ENCODE data around the gene AKR7A3.
"Not testable (repeated sequence)": the region's sequence is repeated elsewhere in the genome, so short reads cannot be mapped to it uniquely, and the experiment has no call there.

AKR7A3 gene

GRCh38 chr1:19288324-19289241 lies at the start of gene AKR7A3:
AKR7A3 (minus strand) TSS chr1:19288770; CDS start chr1:19288709, 61 bp downstream.
- not testable (repeated sequence) for DNase-seq

DNA sequence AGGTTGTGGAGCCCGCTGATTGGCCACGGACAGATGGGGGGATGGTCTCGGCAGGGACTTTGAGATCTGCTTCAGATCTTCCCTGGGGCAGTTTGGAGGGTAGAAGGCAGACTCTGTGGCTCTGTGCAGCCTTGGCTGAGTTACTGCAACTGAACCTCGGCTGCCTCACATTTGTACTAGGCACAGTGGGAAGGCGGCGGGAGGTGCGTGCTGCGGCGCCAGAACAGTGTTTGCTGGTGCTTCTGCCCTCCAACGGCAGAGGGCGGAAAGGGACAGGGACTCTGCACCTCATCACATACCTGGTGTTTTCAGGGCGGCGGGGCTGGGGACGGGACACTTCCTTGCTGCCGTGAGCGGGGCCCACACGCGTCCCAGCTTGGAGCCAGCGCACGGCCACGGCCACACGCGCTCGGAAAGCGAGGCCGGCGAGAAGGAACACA lies 49.8 kb upstream of the AKR7A3 start:
- no peak for DNase-seq

GRCh38 chr1:19337289-19337688 lies 48.7 kb upstream of the AKR7A3 start:
- DNase-seq = no peak

GRCh38 chr1:19336543-19336942 lies 48.0 kb upstream of the AKR7A3 start:
- no peak for DNase-seq

DNA sequence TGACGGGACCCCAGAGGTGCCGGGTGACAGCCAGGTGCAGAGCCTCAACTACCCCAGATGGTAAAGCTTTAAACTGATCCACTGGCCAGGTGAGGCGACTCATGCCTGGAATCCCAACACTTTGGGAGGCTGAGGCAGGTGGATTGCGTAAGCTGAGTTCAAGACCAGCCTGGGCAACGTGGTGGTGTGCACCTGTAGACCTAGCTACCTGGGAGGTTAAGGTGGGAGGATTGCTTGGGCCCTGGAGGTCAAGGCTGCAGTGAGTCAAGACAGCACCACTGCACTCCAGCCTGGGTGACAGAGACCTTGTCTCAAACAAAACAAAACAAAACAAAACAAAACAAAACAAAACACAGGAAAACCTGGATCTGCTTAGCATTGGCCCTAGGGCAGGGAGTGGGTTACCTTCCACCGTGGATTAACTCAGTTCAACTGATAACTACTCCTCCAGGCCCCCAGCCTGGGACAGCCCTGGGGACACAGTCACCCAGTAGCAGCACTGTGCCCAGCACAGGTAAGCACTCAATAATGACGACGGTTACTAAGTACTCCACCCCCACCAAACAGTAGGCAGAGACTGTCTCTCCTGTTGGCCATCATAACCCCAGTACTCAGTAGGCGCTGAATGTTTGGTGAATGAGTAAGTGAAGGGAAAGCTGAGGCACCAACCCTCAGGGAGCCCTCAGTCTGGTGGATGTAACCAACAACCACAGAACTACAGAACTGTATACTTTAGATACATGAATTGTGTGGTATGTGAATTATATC lies 45.2 kb upstream of the AKR7A3 start:
- no peak for DNase-seq

DNA sequence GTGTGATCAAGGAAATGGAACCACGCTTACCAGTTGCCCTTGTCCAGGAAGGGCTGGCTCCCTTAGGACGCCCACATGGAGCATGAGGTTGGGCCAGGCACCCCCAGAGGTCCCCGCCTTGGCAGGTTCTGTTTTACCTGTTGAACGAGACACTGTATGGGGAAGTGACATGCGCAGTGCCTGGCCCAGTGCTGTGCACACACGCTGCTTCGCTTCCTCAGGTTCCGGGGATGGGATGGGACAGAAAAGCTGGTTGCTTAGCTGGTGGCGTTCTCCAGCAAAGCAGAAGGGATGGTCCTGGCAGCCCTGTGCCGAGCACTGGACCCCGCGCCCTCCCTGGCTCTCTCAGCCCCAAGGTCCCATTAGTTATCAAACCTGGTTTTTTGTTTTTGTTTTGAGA lies 44.3 kb upstream of the AKR7A3 start:
- no peak for DNase-seq

- no peak for DNase-seq
Measured at GRCh38 chr1:19331262-19331878, 42.8 kb upstream of the AKR7A3 start.

DNA sequence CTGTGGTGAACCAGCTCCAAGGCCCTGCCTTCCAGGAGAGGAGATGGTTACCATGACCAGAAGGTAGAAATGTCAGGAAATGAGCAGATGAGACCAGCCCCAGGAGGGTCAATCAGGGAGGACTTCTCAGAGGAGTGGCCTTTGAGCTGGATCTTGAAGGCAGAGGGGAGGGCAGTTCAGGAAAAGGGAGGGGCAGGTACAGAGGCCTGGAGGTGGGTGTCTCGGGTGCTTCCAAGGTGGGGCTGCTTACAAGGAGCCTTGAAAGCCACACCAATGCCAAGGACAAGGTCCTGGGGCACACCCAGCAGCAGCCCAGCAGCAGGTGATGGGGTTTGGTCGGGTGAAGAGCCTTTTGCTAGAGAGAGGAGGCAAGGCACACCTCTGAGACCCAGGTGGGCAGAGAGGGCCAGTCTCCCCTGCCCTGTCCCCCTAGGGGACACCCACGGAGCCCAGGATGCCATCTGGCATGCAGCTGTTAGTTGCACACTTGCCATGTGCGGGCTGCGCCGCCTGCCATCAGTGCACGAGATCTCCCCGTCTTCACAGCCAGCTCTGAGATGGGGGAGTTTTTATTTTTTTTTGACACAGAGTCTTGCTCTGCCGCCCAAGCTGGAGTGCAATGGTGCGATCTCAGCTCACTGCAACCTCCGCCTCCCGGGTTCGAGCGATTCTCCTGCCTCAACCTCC lies 42.0 kb upstream of the AKR7A3 start:
- DNase-seq = no peak

- no peak for DNase-seq
Measured at GRCh38 chr1:19329611-19330010, 41.0 kb upstream of the AKR7A3 start.

GRCh38 chr1:19329188-19329587 lies 40.6 kb upstream of the AKR7A3 start:
- DNase-seq = no peak

GRCh38 chr1:19328486-19328885 lies 39.9 kb upstream of the AKR7A3 start:
- DNase-seq = no peak

DNA sequence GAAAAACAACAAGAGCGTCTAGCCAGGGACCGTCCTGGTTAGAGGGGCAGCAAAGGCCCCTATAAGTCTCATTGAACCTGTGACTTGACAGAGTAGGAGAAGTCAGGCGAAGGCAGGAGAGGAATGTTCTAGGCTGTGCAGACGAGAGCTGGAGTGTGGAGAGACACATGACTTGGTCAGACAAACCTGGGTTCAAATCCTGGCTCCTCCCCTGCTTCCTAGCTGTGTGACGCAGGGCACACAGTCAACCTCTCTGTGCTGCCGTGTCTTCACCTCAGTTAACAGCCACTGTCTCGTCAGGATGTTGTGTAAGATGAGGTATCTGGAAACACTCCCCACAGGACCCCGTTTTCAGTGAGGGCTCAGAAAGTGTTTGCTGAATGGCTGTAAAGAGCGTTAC lies 39.2 kb upstream of the AKR7A3 start:
- no peak for DNase-seq

DNA sequence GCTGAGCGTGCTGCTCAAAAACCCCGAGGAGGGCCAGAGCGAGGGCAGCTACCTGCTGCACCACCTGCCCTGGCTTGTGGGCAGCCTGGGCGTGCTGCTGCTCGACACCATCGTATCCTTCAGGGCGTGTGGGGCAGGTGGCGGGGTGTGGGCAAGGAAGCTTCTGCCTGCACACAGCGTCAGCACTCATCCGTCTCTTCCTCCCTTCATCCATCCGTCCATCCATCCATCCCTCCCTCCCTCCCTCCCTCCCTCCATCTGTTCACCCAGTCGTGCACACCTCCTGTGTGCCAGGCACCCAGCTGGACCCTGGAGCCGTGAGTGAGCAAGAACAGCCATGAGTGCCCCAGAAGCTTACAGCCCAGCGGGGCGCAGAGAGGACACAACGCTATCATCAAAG lies 38.7 kb upstream of the AKR7A3 start:
- DNase-seq = no peak

GRCh38 chr1:19326748-19327065 lies 38.1 kb upstream of the AKR7A3 start:
- no peak for DNase-seq

GRCh38 chr1:19325958-19326747 lies 37.6 kb upstream of the AKR7A3 start:
- no peak for DNase-seq

GRCh38 chr1:19325368-19325957 lies 36.9 kb upstream of the AKR7A3 start:
- DNase-seq = no peak

GRCh38 chr1:19324665-19324990 lies 36.1 kb upstream of the AKR7A3 start:
- no peak for DNase-seq

- DNase-seq = no peak
Measured at GRCh38 chr1:19323987-19324664, 35.6 kb upstream of the AKR7A3 start.

GRCh38 chr1:19322481-19322880 lies 33.9 kb upstream of the AKR7A3 start:
- DNase-seq = no peak

DNA sequence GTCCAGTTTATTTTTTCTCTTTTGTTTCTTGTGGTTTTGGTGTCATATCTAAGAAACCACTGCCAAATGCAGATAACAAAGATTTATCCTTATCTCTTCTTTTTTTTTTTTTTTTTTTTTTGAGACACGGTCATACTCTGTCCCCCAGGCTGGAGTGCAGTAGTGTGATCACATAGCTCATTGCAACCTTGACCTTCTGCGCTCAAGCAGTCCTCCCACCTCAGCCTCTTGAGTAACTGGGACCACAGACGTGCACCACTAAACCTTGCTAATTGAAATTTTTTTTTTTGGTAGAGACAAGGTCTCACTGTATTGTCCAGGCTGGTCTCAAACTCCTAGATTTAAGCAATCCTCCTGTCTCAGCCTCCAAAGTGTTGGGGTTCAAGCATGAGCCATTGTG lies 32.5 kb upstream of the AKR7A3 start:
- no peak for DNase-seq

GRCh38 chr1:19319196-19319595 lies 30.6 kb upstream of the AKR7A3 start:
- DNase-seq = no peak
